Testis (tissue), 5 donors: ENCODE data around the gene NKX6-2. TPM values are rescaled to one million over a fixed set of nuclear protein-coding genes. Genes with fewer than 3 reads are reported as not detected.

Source experiments
- DNase-seq: peaks from one replicate; pipeline ENCODE4 v3.0.0-alpha.2; 2019
- H3K27ac ChIP-seq, 2 donors: fragments of 200-600 bp; sonication (generic); one replicate each; pipeline ENCODE4 v1.5.1; 2019
- H3K27me3 ChIP-seq: fragments of 200-600 bp; sonication (generic); one replicate; pipeline ENCODE4 v1.5.1; 2019
- H3K36me3 ChIP-seq: fragments of 200-600 bp; sonication (generic); one replicate; pipeline ENCODE4 v1.5.1; 2017; ENCODE audit warnings: low read depth; ENCODE audit errors: missing control alignments
- H3K4me1 ChIP-seq: fragments of 200-600 bp; sonication (generic); one replicate; pipeline ENCODE4 v1.5.1; 2019
- H3K4me3 ChIP-seq, 2 donors: fragments of 200-600 bp; sonication (generic); one replicate each; pipeline ENCODE4 v1.5.1; 2017 to 2019
- H3K9me3 ChIP-seq: fragments of 200-600 bp; sonication (generic); one replicate; pipeline ENCODE4 v1.5.1; 2017
- CTCF ChIP-seq, 3 experiments: fragments of 450-650 bp in 2 of 3; fragments of 200-600 bp in 1 of 3; sonication (generic) in 1 of 3; IDR thresholded peaks; one replicate each; pipeline ENCODE4 v1.5.1; 2016 to 2019; ENCODE audit warnings: antibody characterized with exemption in 3 of 3, mild to moderate bottlenecking in 2 of 3, moderate library complexity in 1 of 3
- POLR2A ChIP-seq: fragments of 450-650 bp; IDR thresholded peaks from one replicate; pipeline ENCODE4 v1.6.1; 2017; ENCODE audit warnings: antibody characterized with exemption, mild to moderate bottlenecking, moderate library complexity
- WGBS, 2 donors: methylation state at CpG; one replicate each; pipeline ENCODE4 v1.1.5; 2018; 5-methylcytosine and 5-hydroxymethylcytosine counted together
- intact Hi-C: fragments of 100-400 bp; cut with DNase I; formaldehyde crosslinking; loops from one replicate; pipeline ENCODE4 v1.15.1; 2023; ENCODE audit warnings: low total_unique reads
- long read RNA-seq, 2 donors: transcript quantifications; one replicate each; lab custom pipeline, GENCODE V29; 2026
- polyA plus RNA-seq: library from polyadenylated mRNA; stranded (reverse); fragments of 350-450 nt; fragmentation: Illumina TruSeq; extraction: RNeasy Lipid Tissue Mini Kit (QIAGEN cat#74804); gene quantifications from one replicate; pipeline ENCODE4 v1.2.3, GENCODE V29; 2014; ENCODE audit warnings: low read depth, low replicate concordance; ENCODE audit not compliant: insufficient read depth
- total RNA-seq, 2 donors: library from RNA; depleted of rRNA; stranded (reverse); fragments of >200 nt; gene quantifications; one replicate each; pipeline ENCODE4 v1.2.3, GENCODE V29; 2016

Gene NKX6-2
- 10 to 100 TPM in 1 of 2 donors, 1 to 10 TPM in 1; 8.9 to 20.1 TPM for total RNA-seq
- 2.0 TPM for polyA plus RNA-seq
- long read RNA-seq, donor 1, partial matches to known transcripts, result 0 of 2 reads
- long read RNA-seq, donor 1, other reads (novel, unspliced or antisense), result 0 of 2 reads
- long read RNA-seq, donor 2, partial matches to known transcripts, result 0 of 1 reads
- long read RNA-seq, donor 2, other reads (novel, unspliced or antisense), result 0 of 1 reads

- intact Hi-C loops, result no loop called here
Measured at GRCh38 chr10:132785723-132786475, at the start of gene NKX6-2. TSS of gene NKX6-2 (minus strand) at chr10:132786147. CDS start at chr10:132785948, 199 bp downstream.

GRCh38 chr10:132834891-132835847, 49.2 kb upstream of the NKX6-2 start:
- no peak overlapping the region for H3K4me3 ChIP-seq
- TF ChIP-seq CTCF (IDR thresholded peaks at IDR 0.05) (no peak), POLR2A (no peak)
- WGBS, 2 donors, result 84 to 90% methylated on average over 7 to 25 of the region's 25 CpGs
- H3K9me3 ChIP-seq, result no peaks in the 10 kb centered on the region
- intact Hi-C loops, result no loop called here
- no peak for DNase-seq
- H3K4me1 ChIP-seq, result peaks cover 11% of the 10 kb centered on the region
- no peaks in the 10 kb centered on the region for H3K36me3 ChIP-seq
- H3K27ac ChIP-seq, result no peak overlapping the region
- no peaks in the 10 kb centered on the region for H3K27me3 ChIP-seq

More at GRCh38 chr10:132785723-132786475, at the start of gene NKX6-2:
- Histone ChIP-seq H3K27ac (no peak within 1 kb of the TSS), H3K36me3 (no peaks in the 10 kb centered on the region), H3K9me3 (no peaks in the 10 kb centered on the region), H3K4me3 (peak within 1 kb of the TSS in 1 of 2 donors; percentile 43), H3K27me3 (no peaks in the 10 kb centered on the region), H3K4me1 (peaks cover 13% of the 10 kb centered on the region)
- 2 to 9% methylated on average over 7 to 111 of the region's 119 CpGs for WGBS, 2 donors
- no peak for DNase-seq
- TF ChIP-seq CTCF (IDR thresholded peaks at IDR 0.05) (no peak), POLR2A (no peak)

- peaks cover 11% of the 10 kb centered on the region for H3K4me1 ChIP-seq
- H3K27me3 ChIP-seq, result no peaks in the 10 kb centered on the region
- H3K4me3 ChIP-seq, result no peak overlapping the region
- intact Hi-C loops, result no loop called here
- no peak for DNase-seq
- no peak for TF ChIP-seq POLR2A
- no peak for TF ChIP-seq CTCF (IDR thresholded peaks at IDR 0.05)
- WGBS, 2 donors, result 90 to 91% methylated on average over 18 of the region's 18 CpGs
- no peaks in the 10 kb centered on the region for H3K9me3 ChIP-seq
- no peaks in the 10 kb centered on the region for H3K36me3 ChIP-seq
- no peak overlapping the region for H3K27ac ChIP-seq
Measured at GRCh38 chr10:132834311-132834761, 48.4 kb upstream of the NKX6-2 start.

GRCh38 chr10:132833421-132834111, 47.6 kb upstream of the NKX6-2 start:
- H3K4me3 ChIP-seq, result no peak overlapping the region
- intact Hi-C loops, result no loop called here
- no peaks in the 10 kb centered on the region for H3K27me3 ChIP-seq
- no peak overlapping the region for H3K27ac ChIP-seq
- peak; percentile 34 for DNase-seq
- H3K36me3 ChIP-seq, result no peaks in the 10 kb centered on the region
- WGBS, 2 donors, result 49 to 51% methylated on average over 20 to 29 of the region's 29 CpGs
- no peak for TF ChIP-seq CTCF (IDR thresholded peaks at IDR 0.05)
- TF ChIP-seq POLR2A, result no peak
- no peaks in the 10 kb centered on the region for H3K9me3 ChIP-seq
- H3K4me1 ChIP-seq, result peaks cover 11% of the 10 kb centered on the region
